SH-SY5Y (cell line): ENCODE measurements around the gene ACOXL.

Experiments used
- GATA2 ChIP-seq: IDR thresholded peaks from 2 replicates; pipeline ENCODE4 v1.6.1; 2011; ENCODE audit warnings: mild to moderate bottlenecking, low read depth, low read length
- GATA3 ChIP-seq: IDR thresholded peaks from 2 replicates; pipeline ENCODE4 v1.6.1; 2011; ENCODE audit warnings: low read depth, mild to moderate bottlenecking, low read length, moderate library complexity

DNA sequence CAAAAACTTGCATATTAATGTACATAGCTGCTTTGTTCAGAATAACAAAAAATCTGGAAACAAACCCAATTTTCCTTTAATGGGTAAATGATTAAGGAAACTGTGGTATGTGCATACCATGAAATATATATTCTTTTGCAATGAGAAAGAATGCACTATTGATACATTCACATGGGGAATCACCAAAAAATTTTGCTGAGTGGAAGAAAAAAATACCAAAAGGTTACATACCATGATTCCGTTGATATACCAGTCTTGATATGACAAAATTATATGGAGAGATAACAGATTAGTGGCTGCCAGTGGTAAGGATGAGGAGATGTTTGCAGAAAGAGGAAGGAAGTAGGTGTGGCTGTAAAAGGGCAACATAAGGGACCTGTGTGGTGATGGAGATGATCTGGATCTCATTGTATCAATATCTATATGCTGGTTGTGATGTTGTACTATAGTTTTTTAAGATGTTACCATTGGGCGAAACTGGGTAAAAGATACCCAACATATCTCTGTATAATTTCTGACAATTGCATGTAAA, 333.8 kb downstream of the ACOXL start:
- no peak for TF ChIP-seq GATA3
- TF ChIP-seq GATA2, result no peak
